Measurements from ENCODE around the gene MAJIN. TPM values are rescaled to one million over a fixed set of nuclear protein-coding genes. Genes with fewer than 3 reads are reported as not detected.
A peak's percentile ranks its signal among the peaks of the same experiment; 100 is the strongest.

Gene MAJIN
- total RNA-seq, 1 donor from 2014 or later, result not detected

- DNase-seq (ENCODE audit: low read depth), result no peak
Observed at GRCh38 chr11:64914123-64914522, 57.8 kb downstream of the MAJIN start.

DNA sequence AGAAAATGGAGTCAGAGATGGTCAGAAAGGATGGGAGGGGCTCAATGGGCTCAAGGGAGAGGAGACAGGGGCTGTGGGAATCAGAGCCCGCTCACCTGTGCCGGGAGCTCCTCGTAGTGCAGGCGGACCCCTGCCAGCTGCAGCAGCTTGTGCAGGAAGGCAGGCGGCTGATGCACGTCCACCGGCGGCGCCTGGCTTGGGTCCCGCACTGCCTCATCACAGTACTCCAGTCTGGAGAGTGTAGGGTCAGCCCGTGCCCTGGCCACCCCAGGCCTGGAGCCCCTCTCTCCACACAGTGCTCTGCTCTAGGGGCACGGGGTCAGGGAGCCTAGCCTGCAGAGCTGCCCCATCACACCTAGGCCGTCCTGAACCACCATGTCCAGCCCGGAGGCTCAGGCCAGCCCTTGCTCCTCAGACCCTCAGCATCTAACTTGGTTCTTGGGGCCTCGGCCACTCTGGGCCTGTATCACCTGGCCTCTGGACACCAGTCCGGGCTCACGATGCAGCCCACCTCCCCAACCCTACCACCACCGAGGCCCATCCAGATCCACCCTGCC is 58.7 kb downstream of the MAJIN start:
- DNase-seq (ENCODE audit: low read depth), result no peak

- DNase-seq (ENCODE audit: low read depth), result no peak
Observed at GRCh38 chr11:64911689-64912088, 60.2 kb downstream of the MAJIN start.

- DNase-seq (ENCODE audit: low read depth), result no peak
Observed at GRCh38 chr11:64911142-64911541, 60.8 kb downstream of the MAJIN start.

- DNase-seq (ENCODE audit: low read depth), result no peak
Observed at GRCh38 chr11:64910451-64911093, 61.3 kb downstream of the MAJIN start.

GRCh38 chr11:64909653-64910343 is 62.1 kb downstream of the MAJIN start:
- DNase-seq (ENCODE audit: low read depth), result no peak

- no peak for DNase-seq (ENCODE audit: low read depth)
Observed at GRCh38 chr11:64908766-64909165, 63.1 kb downstream of the MAJIN start.

DNA sequence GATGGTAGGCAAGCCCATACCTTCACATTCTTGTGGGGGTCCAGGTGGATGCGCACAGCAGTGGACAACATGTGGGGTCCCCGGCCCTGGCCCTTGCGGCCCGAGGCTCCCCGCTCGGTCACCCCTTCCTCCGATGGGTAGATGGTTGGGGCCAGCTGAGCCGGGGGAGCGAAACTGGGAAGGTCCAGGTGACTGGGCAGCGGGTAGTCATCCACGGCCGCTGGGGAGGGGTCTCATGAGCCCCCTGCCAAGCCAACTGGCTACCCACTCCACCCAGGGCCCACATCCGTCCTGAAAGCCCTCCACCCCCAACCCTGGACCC is 65.6 kb downstream of the MAJIN start:
- DNase-seq (ENCODE audit: low read depth), result no peak

- DNase-seq (ENCODE audit: low read depth), result no peak
Observed at GRCh38 chr11:64905516-64906313, 66.2 kb downstream of the MAJIN start.

DNA sequence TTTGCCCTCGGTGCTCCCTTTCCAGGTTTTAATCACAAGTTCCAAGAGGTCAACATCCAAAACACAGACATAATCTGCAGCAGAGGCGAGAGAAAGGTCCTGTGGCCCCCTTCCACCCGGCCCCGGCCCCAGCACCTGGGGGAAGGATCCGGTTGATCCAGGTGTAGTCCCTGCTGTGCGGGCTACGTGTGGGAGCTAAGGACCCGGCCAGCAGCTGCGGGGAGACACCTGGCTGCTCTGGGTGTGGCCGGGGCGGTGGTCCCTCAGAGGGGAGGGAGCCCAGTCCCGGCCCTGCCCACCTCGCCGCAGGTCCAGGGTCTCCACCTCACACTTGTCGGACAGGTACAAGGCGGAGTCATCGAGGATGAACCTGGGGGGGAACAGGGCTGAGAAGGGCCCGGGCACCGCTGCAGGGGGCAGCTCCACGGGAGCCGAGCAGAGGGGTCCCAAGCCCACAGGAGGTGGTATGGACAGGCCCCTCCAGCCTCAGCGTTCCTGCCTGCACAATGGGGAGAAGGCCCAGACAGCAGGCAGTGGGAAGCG is 68.5 kb downstream of the MAJIN start:
- DNase-seq (ENCODE audit: low read depth), result no peak

DNA sequence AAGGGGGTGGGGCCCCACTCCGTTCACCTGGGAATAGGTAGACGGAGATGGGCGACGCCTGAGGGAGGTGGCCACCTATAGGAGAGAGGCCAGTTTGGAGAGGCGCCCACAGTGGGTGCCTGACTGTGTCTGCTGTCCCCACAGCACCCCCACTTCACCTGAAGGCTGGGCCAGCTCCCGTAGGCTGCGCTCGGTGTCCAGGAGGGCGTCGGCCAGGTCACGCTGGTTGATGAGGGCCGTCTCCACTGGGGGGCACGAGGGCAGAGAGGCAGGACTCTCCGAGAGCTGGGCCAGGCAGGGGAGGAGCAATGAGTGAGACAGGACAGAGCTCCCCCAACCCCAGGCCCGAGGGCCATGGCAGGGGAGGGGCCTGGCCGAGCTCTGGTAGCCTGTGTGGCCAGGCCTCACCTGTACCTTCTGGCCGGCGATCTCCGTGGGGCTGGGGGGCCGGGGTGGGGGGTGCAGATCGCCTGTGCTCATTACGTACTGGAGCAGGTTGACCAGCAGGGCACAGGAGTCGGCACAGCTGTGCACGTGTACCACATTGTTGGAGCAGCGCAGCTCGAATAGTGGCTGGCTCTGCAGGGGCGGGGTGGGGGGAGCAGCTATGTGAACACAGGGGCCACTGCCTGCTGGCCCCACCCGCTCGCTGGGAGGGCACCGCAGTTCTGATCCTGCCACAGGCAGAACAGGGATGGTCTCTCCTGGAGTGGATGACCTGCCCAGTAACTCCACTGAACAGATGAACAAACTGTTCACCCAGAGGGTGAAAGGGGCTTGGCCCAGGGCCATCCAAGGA is 69.6 kb downstream of the MAJIN start:
- DNase-seq (ENCODE audit: low read depth), result no peak

GRCh38 chr11:64900774-64901173 is 71.1 kb downstream of the MAJIN start:
- DNase-seq (ENCODE audit: low read depth), result no peak

DNA sequence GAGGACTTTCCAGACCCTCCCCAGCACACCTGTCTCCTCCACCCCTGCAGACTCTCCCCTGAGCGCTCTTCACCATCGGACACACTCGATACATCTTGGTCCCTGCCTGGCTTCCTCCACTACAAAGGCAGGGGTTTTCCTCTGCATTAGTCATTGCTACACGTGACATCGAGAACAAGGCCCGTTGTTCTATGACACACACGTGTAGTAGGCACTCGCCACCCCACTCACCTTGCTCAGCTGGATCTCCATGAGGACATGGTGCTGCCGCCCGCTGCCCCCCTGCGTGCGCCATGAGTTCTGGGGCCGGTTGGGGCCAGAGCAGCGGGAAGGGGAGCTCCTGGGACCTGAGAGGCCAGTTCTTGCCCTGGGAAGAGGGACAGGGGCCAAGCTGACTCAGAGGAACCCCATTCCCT is 71.6 kb downstream of the MAJIN start:
- no peak for DNase-seq (ENCODE audit: low read depth)

- DNase-seq (ENCODE audit: low read depth), result no peak
Observed at GRCh38 chr11:64898541-64898940, 73.4 kb downstream of the MAJIN start.

- no peak for DNase-seq (ENCODE audit: low read depth)
Observed at GRCh38 chr11:64898076-64898445, 73.8 kb downstream of the MAJIN start.

GRCh38 chr11:64897381-64898075 is 74.4 kb downstream of the MAJIN start:
- no peak for DNase-seq (ENCODE audit: low read depth)

GRCh38 chr11:64896448-64897022 is 75.4 kb downstream of the MAJIN start:
- no peak for DNase-seq (ENCODE audit: low read depth)

DNA sequence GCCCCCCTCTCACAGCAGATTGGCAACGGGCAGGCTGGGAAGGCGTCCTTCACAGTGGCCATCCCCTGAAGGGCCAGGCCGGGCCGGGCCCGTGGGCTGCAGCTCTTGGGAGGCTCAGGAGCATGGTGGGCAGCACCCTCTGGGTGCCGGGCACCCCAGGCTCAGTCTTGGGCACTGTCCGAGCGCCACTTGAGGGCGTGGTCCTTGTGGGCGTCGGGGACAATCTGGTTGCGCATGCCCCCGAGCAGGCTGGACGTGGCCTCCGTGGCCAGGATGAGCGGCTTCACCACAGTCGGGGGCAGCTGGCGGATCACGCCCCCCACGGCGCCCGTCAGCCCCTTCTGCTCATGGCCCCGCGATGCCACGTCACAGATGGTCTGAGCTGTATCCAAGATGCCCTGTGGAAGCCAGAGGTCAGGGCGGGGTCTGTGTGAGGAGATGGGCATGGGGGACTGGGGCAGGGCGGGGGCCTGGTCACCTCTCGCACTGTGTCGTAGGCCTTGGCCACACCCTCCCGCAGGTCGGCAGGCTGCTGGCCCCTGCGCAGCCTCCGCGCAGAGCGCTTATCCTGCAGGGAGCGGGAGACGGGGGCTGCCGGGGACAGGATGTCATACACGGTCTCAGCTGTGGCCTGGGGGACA is 77.0 kb downstream of the MAJIN start:
- DNase-seq (ENCODE audit: low read depth), result no peak

DNA sequence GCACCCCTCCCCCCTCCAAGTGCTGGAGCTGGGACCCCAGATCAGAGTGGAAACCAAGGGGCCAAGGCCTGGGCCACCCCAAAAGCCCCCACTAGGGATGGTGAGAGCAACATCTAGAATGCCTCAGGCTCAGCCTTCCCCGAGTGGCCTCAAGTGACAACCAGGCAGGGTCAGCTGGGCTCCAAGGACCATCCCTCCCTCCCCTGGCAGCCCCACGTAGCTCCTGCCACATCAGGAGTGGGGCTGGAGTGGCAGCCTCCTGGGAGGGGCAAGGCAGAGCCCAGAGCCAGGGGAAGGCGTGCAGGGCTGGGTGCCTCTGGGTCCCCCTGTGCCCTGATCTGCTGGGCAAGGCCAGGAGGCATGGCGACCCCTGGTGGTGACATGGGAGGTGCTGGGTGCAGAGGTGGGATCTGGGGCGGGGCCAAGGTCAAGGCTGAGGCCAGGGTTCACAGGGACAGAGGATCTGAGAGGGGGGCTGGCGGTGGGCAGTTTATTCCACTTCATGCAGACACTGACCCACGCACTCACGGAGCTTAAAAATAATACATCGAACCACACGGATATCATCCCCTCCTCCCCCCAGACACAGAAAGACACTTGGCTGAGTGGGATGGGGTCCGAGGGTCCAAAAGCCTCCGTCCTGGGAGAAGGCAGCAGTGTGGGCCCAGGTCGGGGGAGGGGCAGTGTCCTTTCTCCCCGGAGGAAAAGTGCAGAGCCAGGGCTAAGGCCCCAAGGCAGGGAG is 77.7 kb downstream of the MAJIN start:
- DNase-seq (ENCODE audit: low read depth), result peak; percentile 83
